GM12873 (cell line): ENCODE results near the gene BCKDHB.

ENCODE experiments used
- CTCF ChIP-seq: IDR thresholded peaks from 2 replicates; pipeline ENCODE4 v1.5.1; 2012; ENCODE audit warnings: low read depth, mild to moderate bottlenecking, moderate library complexity, low read length, control low read depth; ENCODE audit not compliant: insufficient read depth; ENCODE audit errors: missing control alignments

The BCKDHB gene

DNA sequence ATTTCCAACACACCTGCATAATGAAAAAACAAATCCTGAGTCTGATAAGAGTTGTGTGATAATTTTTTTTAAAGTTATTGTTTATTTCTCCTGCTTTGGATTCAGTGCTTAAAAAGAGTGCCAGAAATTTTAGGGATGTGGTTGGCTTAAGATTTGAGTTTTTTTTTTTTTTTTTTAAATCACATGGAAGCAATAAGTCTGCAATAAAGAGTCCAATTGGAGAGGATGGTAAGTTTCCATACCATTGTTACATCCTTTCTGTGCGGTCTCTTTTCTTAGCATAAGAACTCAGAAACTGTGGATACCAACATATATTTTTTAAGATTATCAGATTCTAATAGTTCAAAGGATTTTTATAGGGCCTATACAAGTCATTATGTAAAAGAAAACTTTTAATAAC lies 171.0 kb downstream of the BCKDHB start:
- no peak for TF ChIP-seq CTCF

DNA sequence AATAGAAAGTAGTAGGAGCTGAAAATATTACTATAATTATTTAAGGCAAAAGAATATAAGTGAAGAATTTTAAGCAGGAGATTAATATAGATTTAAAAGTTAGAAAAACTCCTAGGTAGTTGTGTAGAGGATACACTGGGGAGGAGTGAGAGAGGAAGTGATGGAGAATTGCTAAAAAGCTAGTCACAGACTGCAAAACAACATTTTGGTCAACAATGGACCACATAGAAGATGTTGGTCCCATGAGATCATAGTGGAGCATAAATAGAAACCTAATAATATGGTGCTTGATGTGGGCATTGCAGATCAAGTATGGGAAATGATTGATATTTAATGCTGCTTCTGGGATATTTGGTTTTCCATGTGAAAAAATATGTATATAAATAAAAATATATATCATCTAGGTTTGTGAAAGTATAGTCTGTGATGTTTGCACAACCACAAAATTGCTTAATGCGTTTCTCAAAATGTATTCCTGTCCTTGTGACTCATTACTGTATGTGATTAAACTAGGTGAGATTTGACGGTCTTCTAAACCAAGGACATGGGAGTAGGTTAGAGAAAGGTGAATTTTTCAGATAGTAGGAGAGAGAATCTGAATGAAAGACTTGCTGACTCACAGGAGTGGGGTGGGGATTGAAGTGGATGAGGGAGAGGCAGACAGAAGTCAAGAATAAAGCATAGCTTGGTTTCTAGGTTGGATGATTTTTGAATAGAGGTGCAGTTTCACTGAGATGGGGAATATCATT lies 174.0 kb downstream of the BCKDHB start:
- no peak for TF ChIP-seq CTCF

DNA sequence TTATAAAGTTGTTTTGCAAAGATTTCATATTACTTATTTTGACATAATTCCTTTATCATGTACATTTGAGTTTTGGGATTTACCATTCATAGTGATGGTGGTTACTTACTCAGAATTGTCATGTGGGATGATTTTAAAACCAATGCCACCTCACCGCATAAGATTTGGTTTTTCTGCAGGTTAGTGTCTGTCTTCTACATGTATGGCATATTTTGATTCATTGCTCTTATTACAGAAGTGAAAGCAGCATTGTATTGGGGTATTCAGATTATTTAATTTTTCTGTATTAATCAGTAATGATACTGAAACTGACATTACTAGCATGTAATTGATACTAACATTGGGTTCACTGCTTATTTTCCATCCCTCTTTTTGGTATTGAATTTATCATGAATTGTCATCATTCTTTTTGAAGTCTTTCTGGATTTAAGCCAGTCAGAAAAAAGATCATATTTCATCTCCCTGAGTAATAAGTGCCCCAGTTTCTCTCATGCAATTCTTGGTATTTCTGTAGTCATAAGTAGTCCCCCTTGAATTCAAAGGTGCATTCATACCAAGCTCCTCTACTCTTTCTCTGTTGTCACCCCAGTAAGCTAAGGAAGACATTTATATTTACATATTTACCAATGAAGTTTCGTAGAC lies 176.6 kb downstream of the BCKDHB start:
- TF ChIP-seq CTCF: no peak

- no peak for TF ChIP-seq CTCF
These were observed 180.6 kb downstream of the BCKDHB start for GRCh38 chr6:80287112-80287511.

- no peak for TF ChIP-seq CTCF
These were observed 181.1 kb downstream of the BCKDHB start for GRCh38 chr6:80287607-80288006.

DNA sequence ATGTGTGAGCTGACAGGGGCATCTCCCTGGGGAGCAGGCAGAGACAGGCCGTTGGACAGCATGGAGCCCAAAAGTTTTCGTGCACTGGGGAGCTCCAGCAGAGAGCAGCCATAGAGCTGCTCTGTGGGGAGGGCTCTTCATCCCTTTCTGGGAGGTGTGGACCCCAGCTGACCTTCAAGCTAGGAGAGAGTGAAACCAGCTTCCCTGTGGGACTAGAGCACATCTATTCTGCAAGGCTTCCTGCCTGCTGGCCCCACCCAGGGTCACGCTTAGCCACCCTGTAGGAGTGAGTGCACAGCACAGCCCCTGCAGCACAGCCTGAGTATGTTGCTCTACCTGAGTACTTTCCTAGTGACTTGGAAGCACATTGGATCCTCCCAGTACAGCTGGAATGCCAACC lies 183.3 kb downstream of the BCKDHB start:
- TF ChIP-seq CTCF: no peak

- no peak for TF ChIP-seq CTCF
These were observed 196.2 kb downstream of the BCKDHB start for GRCh38 chr6:80302716-80303115.
